DND-41 (cell line): ENCODE measurements around the gene PANX1.
A peak's percentile ranks its signal among the peaks of the same experiment; 100 is the strongest.

Experiments used
- ATAC-seq: fragments of 200-7000 bp; cut with Tn5 transposase; 3 replicates; pipeline ENCODE4 v1.9.1; 2021; ENCODE audit warnings: low read depth; ENCODE audit not compliant: insufficient read depth
- DNase-seq: peaks from one replicate; pipeline ENCODE4 v3.0.0-alpha.2; 2020
- H2AFZ ChIP-seq: 2 replicates; pipeline ENCODE4 v1.6.0; 2012; ENCODE audit warnings: low read depth, low read length
- H3K27ac ChIP-seq: 2 replicates; pipeline ENCODE4 v1.5.1; 2012; ENCODE audit warnings: low read length, inconsistent platforms
- H3K27me3 ChIP-seq: fragments of 200-600 bp; sonication (generic); 2 replicates; pipeline ENCODE4 v1.6.0; 2012; ENCODE audit warnings: low read length, mild to moderate bottlenecking, inconsistent platforms; ENCODE audit not compliant: insufficient read depth, poor library complexity
- H3K36me3 ChIP-seq: 2 replicates; pipeline ENCODE4 v1.5.1; 2012; ENCODE audit warnings: low read length, inconsistent platforms; ENCODE audit not compliant: insufficient read depth
- H3K4me1 ChIP-seq: 2 replicates; pipeline ENCODE4 v1.5.1; 2012; ENCODE audit warnings: mild to moderate bottlenecking, low read length; ENCODE audit not compliant: insufficient read depth
- H3K4me2 ChIP-seq: 2 replicates; pipeline ENCODE4 v1.6.0; 2012; ENCODE audit warnings: mild to moderate bottlenecking, moderate library complexity, low read length, inconsistent platforms; ENCODE audit not compliant: insufficient read depth
- H3K4me3 ChIP-seq, 2 experiments: fragments of 200-600 bp in 1 of 2; shearing (Covaris generic) in 1 of 2; 2 replicates each; pipeline ENCODE4 v1.5.1; 2012 to 2016; ENCODE audit warnings: inconsistent platforms in 2 of 2, low read length in 2 of 2, mild to moderate bottlenecking in 2 of 2, low read depth in 1 of 2, moderate library complexity in 1 of 2
- H3K79me2 ChIP-seq: 2 replicates; pipeline ENCODE4 v1.6.0; 2012; ENCODE audit warnings: low read length, inconsistent platforms; ENCODE audit not compliant: insufficient read depth
- H3K9ac ChIP-seq: 2 replicates; pipeline ENCODE4 v1.6.0; 2012; ENCODE audit warnings: low read depth, mild to moderate bottlenecking, inconsistent platforms, low read length, moderate library complexity
- H3K9me3 ChIP-seq: 2 replicates; pipeline ENCODE4 v1.5.1; 2012; ENCODE audit warnings: low read length, moderate library complexity, mild to moderate bottlenecking, inconsistent platforms; ENCODE audit not compliant: insufficient read depth, severe bottlenecking
- H4K20me1 ChIP-seq: 2 replicates; pipeline ENCODE4 v1.6.0; 2012; ENCODE audit warnings: low read length; ENCODE audit not compliant: insufficient read depth
- EZH2 ChIP-seq: IDR thresholded peaks from 3 replicates; pipeline ENCODE4 v1.6.1; 2012; ENCODE audit warnings: borderline replicate concordance, low read depth, mild to moderate bottlenecking, moderate library complexity, low read length, inconsistent platforms; ENCODE audit not compliant: severe bottlenecking
- TF ChIP-seq, protein P1 (sequence below): IDR thresholded peaks from 2 replicates; pipeline ENCODE4 v1.5.1; 2012; ENCODE audit warnings: borderline replicate concordance, low read length, moderate library complexity, mild to moderate bottlenecking; ENCODE audit not compliant: poor library complexity, severe bottlenecking; ENCODE audit errors: extremely low read depth

PANX1 gene

GRCh38 chr11:94125407-94126115 is 3.1 kb upstream of the PANX1 start:
- Histone ChIP-seq H3K36me3 (no peaks in the 10 kb centered on the region; the same call in 1 of the 2 replicates), H3K79me2 (peaks cover 31% of the 10 kb centered on the region), H3K27ac (no peak overlapping the region), H3K4me1 (peaks cover 31% of the 10 kb centered on the region), H3K9me3 (no peaks in the 10 kb centered on the region), H4K20me1 (peaks cover 3% of the 10 kb centered on the region; the same call in 1 of the 2 replicates), H3K9ac (no peak overlapping the region), H3K4me2 (no peak overlapping the region), H2AFZ (no peak overlapping the region), H3K4me3 (no peak overlapping the region), H3K27me3 (no peaks in the 10 kb centered on the region)
- ATAC-seq (no peak), DNase-seq (no peak)
- TF ChIP-seq, protein P1, sequence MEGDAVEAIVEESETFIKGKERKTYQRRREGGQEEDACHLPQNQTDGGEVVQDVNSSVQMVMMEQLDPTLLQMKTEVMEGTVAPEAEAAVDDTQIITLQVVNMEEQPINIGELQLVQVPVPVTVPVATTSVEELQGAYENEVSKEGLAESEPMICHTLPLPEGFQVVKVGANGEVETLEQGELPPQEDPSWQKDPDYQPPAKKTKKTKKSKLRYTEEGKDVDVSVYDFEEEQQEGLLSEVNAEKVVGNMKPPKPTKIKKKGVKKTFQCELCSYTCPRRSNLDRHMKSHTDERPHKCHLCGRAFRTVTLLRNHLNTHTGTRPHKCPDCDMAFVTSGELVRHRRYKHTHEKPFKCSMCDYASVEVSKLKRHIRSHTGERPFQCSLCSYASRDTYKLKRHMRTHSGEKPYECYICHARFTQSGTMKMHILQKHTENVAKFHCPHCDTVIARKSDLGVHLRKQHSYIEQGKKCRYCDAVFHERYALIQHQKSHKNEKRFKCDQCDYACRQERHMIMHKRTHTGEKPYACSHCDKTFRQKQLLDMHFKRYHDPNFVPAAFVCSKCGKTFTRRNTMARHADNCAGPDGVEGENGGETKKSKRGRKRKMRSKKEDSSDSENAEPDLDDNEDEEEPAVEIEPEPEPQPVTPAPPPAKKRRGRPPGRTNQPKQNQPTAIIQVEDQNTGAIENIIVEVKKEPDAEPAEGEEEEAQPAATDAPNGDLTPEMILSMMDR, result no peak
- no peak for TF ChIP-seq EZH2

DNA sequence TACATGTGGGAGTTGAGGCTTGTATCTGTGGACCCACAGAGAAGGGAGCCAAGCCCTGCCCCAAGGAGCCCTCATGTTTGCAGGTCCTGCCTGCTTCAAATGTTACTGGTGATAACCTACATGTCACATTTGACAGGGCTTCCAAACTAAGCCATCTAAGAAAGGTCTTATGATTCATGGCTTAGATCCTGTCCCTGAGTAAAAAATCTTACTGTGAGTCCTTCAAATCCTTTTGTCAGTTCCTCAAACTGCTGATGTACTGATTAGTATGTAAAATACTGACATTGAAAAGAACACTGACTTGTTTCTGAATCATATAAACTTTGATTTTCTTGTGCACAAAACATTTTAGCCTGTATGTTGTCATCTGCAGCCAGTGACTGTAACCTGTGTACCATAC is 1.0 kb upstream of the PANX1 start:
- Histone ChIP-seq H3K4me3 (peak overlapping the region; percentile 78 to 86; a peak in 3 of 4 replicates), H2AFZ (peak overlapping the region; percentile 91), H3K9me3 (no peaks in the 10 kb centered on the region), H3K4me1 (peaks cover 48% of the 10 kb centered on the region), H3K27ac (peak overlapping the region; percentile 83), H3K9ac (peak overlapping the region; percentile 83), H3K27me3 (no peaks in the 10 kb centered on the region), H3K36me3 (no peaks in the 10 kb centered on the region; the same call in 1 of the 2 replicates), H3K4me2 (peak overlapping the region; percentile 85), H4K20me1 (peaks cover 21% of the 10 kb centered on the region; the same call in 1 of the 2 replicates), H3K79me2 (peaks cover 51% of the 10 kb centered on the region)
- no peak for TF ChIP-seq EZH2
- TF ChIP-seq, protein P1, result no peak
- DNase-seq (no peak), ATAC-seq (no peak)

DNA sequence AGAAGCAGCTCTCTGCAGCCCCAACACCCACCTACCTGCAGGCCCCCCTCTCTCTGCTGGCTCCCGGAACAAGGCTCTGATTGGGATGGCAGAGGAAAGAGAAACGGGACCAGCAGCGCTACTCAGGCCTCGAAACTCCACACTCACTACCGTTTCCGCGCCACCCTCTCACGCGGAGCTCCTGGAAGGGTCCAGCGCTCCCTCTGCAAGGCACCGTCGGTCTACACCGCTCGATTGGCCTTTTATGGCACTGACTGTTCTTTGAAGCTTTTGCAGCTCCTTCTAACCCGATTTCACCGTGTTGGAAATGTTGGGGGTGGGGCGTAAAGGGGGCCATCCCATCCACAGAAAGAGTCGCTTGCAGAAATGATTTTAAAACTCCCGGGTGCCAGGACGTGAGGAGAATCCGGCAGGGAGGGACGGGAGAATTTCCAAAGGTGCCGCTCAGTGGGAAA is 323 bp upstream of the PANX1 start:
- Histone ChIP-seq H3K9ac (peak overlapping the region; percentile 83), H3K36me3 (no peaks in the 10 kb centered on the region; the same call in 1 of the 2 replicates), H3K4me1 (peaks cover 53% of the 10 kb centered on the region), H2AFZ (peak overlapping the region; percentile 91), H3K9me3 (no peaks in the 10 kb centered on the region), H3K27ac (peak overlapping the region; percentile 83), H3K4me3 (peak overlapping the region; percentile 78 to 86), H3K4me2 (peak overlapping the region; percentile 85), H4K20me1 (peaks cover 26% of the 10 kb centered on the region), H3K27me3 (no peaks in the 10 kb centered on the region), H3K79me2 (peaks cover 57% of the 10 kb centered on the region)
- peak; percentile 45 for ATAC-seq
- TF ChIP-seq EZH2, result no peak
- TF ChIP-seq, protein P1, result peak; percentile 2
- DNase-seq, result no peak
